ENCODE results near the gene EGLN3. TPM values are rescaled to one million over a fixed set of nuclear protein-coding genes. Genes with fewer than 3 reads are reported as not detected.

Gene EGLN3
- total RNA-seq, 4 donors from 2014 or later: 161 to 299 (median 167) TPM

- 78 to 85% methylated on average over 3 of the region's 3 CpGs for WGBS, 2 donors
- no peak for TF ChIP-seq POLR2A (IDR thresholded peaks at IDR 0.05)
- no peak overlapping the region for H3K4me3 ChIP-seq (ENCODE audit: low read depth, poor library complexity, severe bottlenecking)
- intact Hi-C loops (cut with DNase I; ENCODE audit: low total_unique reads): no loop called here
- DNase-seq (ENCODE audit: low spot score in 2 of 2): no peak
Measured at GRCh38 chr14:33924566-33925100, 26.2 kb downstream of the EGLN3 start.

GRCh38 chr14:33922125-33922524, 28.7 kb downstream of the EGLN3 start:
- intact Hi-C loops (cut with DNase I; ENCODE audit: low total_unique reads): no loop called here
- 79 to 85% methylated on average over 4 of the region's 4 CpGs for WGBS, 2 donors
- H3K4me3 ChIP-seq (ENCODE audit: low read depth, poor library complexity, severe bottlenecking): no peak overlapping the region
- DNase-seq (ENCODE audit: low spot score in 2 of 2): no peak
- TF ChIP-seq POLR2A (IDR thresholded peaks at IDR 0.05) (no peak), CTCF (IDR thresholded peaks at IDR 0.05) (no peak)

- TF ChIP-seq CTCF (IDR thresholded peaks at IDR 0.05) (no peak), POLR2A (IDR thresholded peaks at IDR 0.05) (no peak)
- 91 to 93% methylated on average over 3 of the region's 3 CpGs for WGBS, 2 donors
- DNase-seq (ENCODE audit: low spot score in 2 of 2): no peak
- intact Hi-C loops (cut with DNase I; ENCODE audit: low total_unique reads): no loop called here
- no peak overlapping the region for H3K4me3 ChIP-seq (ENCODE audit: low read depth, poor library complexity, severe bottlenecking)
Measured at GRCh38 chr14:33918256-33918655, 32.6 kb downstream of the EGLN3 start.

GRCh38 chr14:33917661-33918060, 33.2 kb downstream of the EGLN3 start:
- DNase-seq (ENCODE audit: low spot score in 2 of 2): no peak
- no peak overlapping the region for H3K4me3 ChIP-seq (ENCODE audit: low read depth, poor library complexity, severe bottlenecking)
- intact Hi-C loops (cut with DNase I; ENCODE audit: low total_unique reads): no loop called here
- WGBS, 2 donors: 67 to 71% methylated on average over 1 of the region's 1 CpG
- no peak for TF ChIP-seq POLR2A (IDR thresholded peaks at IDR 0.05)
- TF ChIP-seq CTCF (IDR thresholded peaks at IDR 0.05): no peak

GRCh38 chr14:33916663-33917565, 34.0 kb downstream of the EGLN3 start:
- intact Hi-C loops (cut with DNase I; ENCODE audit: low total_unique reads): no loop called here
- no peak for DNase-seq (ENCODE audit: low spot score in 2 of 2)
- no peak overlapping the region for H3K4me3 ChIP-seq (ENCODE audit: low read depth, poor library complexity, severe bottlenecking)
- WGBS, 2 donors: 27 to 34% methylated on average over 5 of the region's 5 CpGs
- TF ChIP-seq CTCF (IDR thresholded peaks at IDR 0.05): no peak
- no peak for TF ChIP-seq POLR2A (IDR thresholded peaks at IDR 0.05)

- no peak for DNase-seq (ENCODE audit: low spot score in 2 of 2)
- no peak overlapping the region for H3K4me3 ChIP-seq (ENCODE audit: low read depth, poor library complexity, severe bottlenecking)
- TF ChIP-seq CTCF (IDR thresholded peaks at IDR 0.05) (no peak), POLR2A (IDR thresholded peaks at IDR 0.05) (no peak)
- intact Hi-C loops (cut with DNase I; ENCODE audit: low total_unique reads): no loop called here
- 85 to 92% methylated on average over 7 of the region's 7 CpGs for WGBS, 2 donors
Measured at GRCh38 chr14:33915682-33916081, 35.2 kb downstream of the EGLN3 start.
